MM.1S (cell line): Measurements from ENCODE around the gene SLC1A7.

ENCODE experiments used
- DNase-seq: peaks from one replicate; pipeline ENCODE4 v3.0.0-alpha.2; 2015
- H2AFZ ChIP-seq: fragments of 300-600 bp; sonication (generic); 2 replicates; pipeline ENCODE4 v1.6.0; 2016; ENCODE audit warnings: antibody characterized with exemption, low read length
- H3F3A ChIP-seq: fragments of 300-600 bp; sonication (generic); 2 replicates; pipeline ENCODE4 v1.6.1; 2016; ENCODE audit warnings: mild to moderate bottlenecking, antibody characterized with exemption, low read length, moderate library complexity, mixed read lengths; ENCODE audit not compliant: insufficient read depth
- H3K27ac ChIP-seq: fragments of 300-600 bp; sonication (generic); 2 replicates; pipeline ENCODE4 v1.5.1; 2016; ENCODE audit warnings: mild to moderate bottlenecking, low read length
- H3K27me3 ChIP-seq: fragments of 300-600 bp; sonication (generic); replicated peaks from 2 replicates; pipeline ENCODE4 v1.6.0; 2016; ENCODE audit warnings: low read length; ENCODE audit not compliant: insufficient read depth
- H3K36me3 ChIP-seq: fragments of 300-600 bp; sonication (generic); replicated peaks from 2 replicates; pipeline ENCODE4 v1.6.1; 2016; ENCODE audit warnings: mild to moderate bottlenecking, low read length, mixed read lengths; ENCODE audit not compliant: insufficient read depth
- H3K4me1 ChIP-seq: fragments of 300-600 bp; sonication (generic); 2 replicates; pipeline ENCODE4 v1.6.1; 2016; ENCODE audit warnings: low read length, mixed read lengths
- H3K4me2 ChIP-seq: fragments of 300-600 bp; sonication (generic); 2 replicates; pipeline ENCODE4 v1.6.0; 2016; ENCODE audit warnings: low read depth, low read length
- H3K4me3 ChIP-seq: fragments of 300-600 bp; sonication (generic); 2 replicates; pipeline ENCODE4 v1.5.1; 2016; ENCODE audit warnings: low read length, mixed read lengths
- H3K79me2 ChIP-seq: fragments of 300-600 bp; sonication (generic); 2 replicates; pipeline ENCODE4 v1.6.1; 2016; ENCODE audit warnings: mixed run types, low read length, mixed read lengths
- H3K9ac ChIP-seq: fragments of 300-600 bp; sonication (generic); 2 replicates; pipeline ENCODE4 v1.6.1; 2016; ENCODE audit warnings: low read length, mixed read lengths
- H3K9me2 ChIP-seq: fragments of 300-600 bp; sonication (generic); replicated peaks from 2 replicates; pipeline ENCODE4 v1.6.1; 2016; ENCODE audit warnings: mild to moderate bottlenecking, low read length, mixed read lengths; ENCODE audit not compliant: insufficient read depth
- H3K9me3 ChIP-seq: fragments of 300-600 bp; sonication (generic); replicated peaks from 2 replicates; pipeline ENCODE4 v1.6.1; 2016; ENCODE audit warnings: mild to moderate bottlenecking, low read length, mixed read lengths; ENCODE audit not compliant: insufficient read depth
- H4K20me1 ChIP-seq: fragments of 300-600 bp; sonication (generic); 2 replicates; pipeline ENCODE4 v1.6.1; 2016; ENCODE audit warnings: mild to moderate bottlenecking, low read length, moderate library complexity, mixed read lengths; ENCODE audit not compliant: insufficient read depth
- CTCF ChIP-seq: fragments of 300-600 bp; sonication (generic); IDR thresholded peaks from 2 replicates; pipeline ENCODE4 v1.5.1; 2016; ENCODE audit warnings: antibody characterized with exemption, low read length, mixed read lengths
- EZH2 ChIP-seq: fragments of 300-600 bp; sonication (generic); optimal IDR thresholded peaks from 2 replicates; pipeline ENCODE3; 2017; ENCODE audit warnings: low read depth, mild to moderate bottlenecking, antibody characterized with exemption, low read length, mixed read lengths
- EZH2phosphoT487 ChIP-seq: fragments of 300-600 bp; sonication (generic); IDR thresholded peaks from 2 replicates; pipeline ENCODE4 v1.6.1; 2018; ENCODE audit warnings: antibody characterized with exemption, low read length

The SLC1A7 gene

GRCh38 chr1:53141487-53142055 is 867 bp downstream of the SLC1A7 start:
- Histone ChIP-seq H3K27me3 (no peaks in the 10 kb centered on the region), H3F3A (no peaks in the 10 kb centered on the region), H3K79me2 (no peaks in the 10 kb centered on the region), H3K36me3 (no peaks in the 10 kb centered on the region), H3K4me1 (no peaks in the 10 kb centered on the region), H3K4me3 (no peak overlapping the region), H4K20me1 (no peaks in the 10 kb centered on the region), H3K9me2 (no peaks in the 10 kb centered on the region), H3K27ac (no peak overlapping the region), H3K9me3 (no peaks in the 10 kb centered on the region), H3K9ac (no peak overlapping the region), H2AFZ (no peak overlapping the region), H3K4me2 (no peak overlapping the region)
- no peak for TF ChIP-seq EZH2phosphoT487
- TF ChIP-seq CTCF, result no peak
- TF ChIP-seq EZH2, result no peak
- DNase-seq, result no peak

GRCh38 chr1:53140451-53140850 is 2.0 kb downstream of the SLC1A7 start:
- Histone ChIP-seq H2AFZ (no peak overlapping the region), H3K9ac (no peak overlapping the region), H3K4me1 (no peaks in the 10 kb centered on the region), H3K27me3 (no peaks in the 10 kb centered on the region), H3K9me2 (no peaks in the 10 kb centered on the region), H4K20me1 (no peaks in the 10 kb centered on the region), H3K79me2 (no peaks in the 10 kb centered on the region), H3K4me2 (no peak overlapping the region), H3K36me3 (no peaks in the 10 kb centered on the region), H3K9me3 (no peaks in the 10 kb centered on the region), H3F3A (no peaks in the 10 kb centered on the region), H3K27ac (no peak overlapping the region), H3K4me3 (no peak overlapping the region)
- TF ChIP-seq EZH2phosphoT487 (no peak), EZH2 (no peak), CTCF (no peak)
- no peak for DNase-seq

GRCh38 chr1:53139951-53140361 is 2.5 kb downstream of the SLC1A7 start:
- H3K27ac ChIP-seq, result no peak overlapping the region

More at GRCh38 chr1:53139951-53140361, 2.5 kb downstream of the SLC1A7 start:
- no peaks in the 10 kb centered on the region for H3K36me3 ChIP-seq
- no peaks in the 10 kb centered on the region for H3K79me2 ChIP-seq
- DNase-seq, result no peak
- no peaks in the 10 kb centered on the region for H3K4me1 ChIP-seq
- no peaks in the 10 kb centered on the region for H3K9me2 ChIP-seq
- TF ChIP-seq EZH2phosphoT487 (no peak), EZH2 (no peak), CTCF (no peak)
- no peaks in the 10 kb centered on the region for H3K27me3 ChIP-seq
- H3F3A ChIP-seq, result no peaks in the 10 kb centered on the region
- no peak overlapping the region for H3K4me3 ChIP-seq
- no peak overlapping the region for H2AFZ ChIP-seq
- H3K4me2 ChIP-seq, result no peak overlapping the region
- H3K9me3 ChIP-seq, result no peaks in the 10 kb centered on the region
- H3K9ac ChIP-seq, result no peak overlapping the region
- H4K20me1 ChIP-seq, result no peaks in the 10 kb centered on the region
